HG03097 (cell line): ENCODE results near the gene FERMT1.
"Not testable (repeated sequence)": the region's sequence is repeated elsewhere in the genome, so short reads cannot be mapped to it uniquely, and the experiment has no call there.

Experiments used
- ATAC-seq: cut with Tn5 transposase; IDR thresholded peaks from one replicate; pipeline ENCODE4 v1.9.1; 2021; ENCODE audit not compliant: unreplicated experiment, low FRiP score

The FERMT1 gene

DNA sequence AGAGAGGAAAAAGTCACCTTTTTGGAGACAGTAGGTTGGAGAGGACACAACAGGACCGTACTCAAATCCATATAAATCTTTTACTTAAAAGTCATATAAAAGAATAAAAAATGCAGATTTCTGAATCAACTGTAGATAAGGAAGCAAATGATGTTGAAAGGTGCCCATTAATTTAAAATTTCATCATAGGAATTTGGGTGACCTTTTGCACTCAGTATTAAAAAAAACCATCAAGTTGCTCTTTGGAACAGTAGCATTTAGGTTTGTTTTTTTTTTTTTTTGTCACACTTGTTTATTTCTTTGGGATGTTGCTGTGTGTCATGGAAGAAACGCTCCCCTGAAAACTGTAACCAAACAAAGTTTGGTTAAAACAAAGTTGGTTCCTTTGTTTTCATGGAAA is 48.0 kb downstream of the FERMT1 start:
- no peak for ATAC-seq

DNA sequence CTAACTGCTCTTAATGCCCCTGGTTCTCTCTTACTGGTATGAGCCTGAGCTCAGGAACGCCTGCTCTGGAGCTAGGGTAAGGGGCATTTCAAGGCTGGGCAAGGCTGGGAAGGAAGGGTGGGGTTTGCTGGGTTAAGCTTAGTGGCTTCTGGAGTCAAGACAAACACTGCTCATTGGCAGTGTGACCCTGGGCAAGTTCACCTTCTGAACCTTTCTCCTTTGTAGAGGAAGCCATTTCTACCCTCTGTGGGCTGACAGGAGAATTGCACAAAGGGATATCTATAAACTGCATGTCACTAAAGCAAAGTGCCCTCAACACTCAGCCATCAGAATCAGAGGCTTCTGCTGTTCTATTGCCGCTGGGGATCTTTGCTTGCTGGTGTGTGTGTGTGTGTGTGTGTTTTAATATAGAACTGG is 48.7 kb downstream of the FERMT1 start:
- no peak for ATAC-seq

DNA sequence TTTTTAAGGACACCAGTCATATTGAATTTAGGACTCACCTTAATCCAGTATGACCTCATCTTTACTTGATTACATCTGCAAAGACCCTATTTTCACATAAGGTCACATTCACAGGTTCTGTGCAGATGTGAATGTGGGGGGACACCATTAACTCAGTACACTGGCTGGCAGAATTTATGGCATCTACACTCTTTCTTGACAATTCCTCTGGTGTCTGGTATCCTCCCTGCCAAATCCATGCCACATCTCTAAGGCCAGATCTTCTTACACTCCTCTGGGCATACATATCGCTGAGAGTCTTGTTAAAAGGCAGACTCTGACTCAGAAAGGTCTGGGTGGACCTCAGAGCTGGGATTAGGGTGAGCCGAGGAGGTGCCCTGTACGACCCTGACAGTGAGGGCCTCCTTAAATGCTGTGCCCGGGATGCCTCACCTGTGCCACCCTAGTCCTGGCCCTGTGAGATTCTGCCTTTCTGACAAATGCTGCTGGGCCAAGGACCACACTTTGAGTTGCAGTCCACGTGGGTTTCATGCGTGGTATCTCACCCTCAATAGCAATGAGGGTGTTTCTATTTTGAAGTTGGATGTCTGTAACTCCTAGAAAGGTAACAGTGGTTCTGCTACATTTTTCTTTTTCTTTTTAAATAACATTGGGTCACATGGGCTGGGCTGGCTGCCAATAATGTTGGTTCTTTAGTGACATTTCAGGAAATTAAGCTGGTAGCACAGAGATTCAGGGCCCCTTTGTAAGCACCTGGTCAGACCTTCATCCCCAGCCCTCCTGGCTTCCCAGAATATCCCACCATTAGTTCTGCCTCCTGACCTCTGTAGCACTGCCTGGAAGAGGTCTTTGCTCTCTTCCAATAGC is 51.8 kb downstream of the FERMT1 start:
- ATAC-seq = no peak

DNA sequence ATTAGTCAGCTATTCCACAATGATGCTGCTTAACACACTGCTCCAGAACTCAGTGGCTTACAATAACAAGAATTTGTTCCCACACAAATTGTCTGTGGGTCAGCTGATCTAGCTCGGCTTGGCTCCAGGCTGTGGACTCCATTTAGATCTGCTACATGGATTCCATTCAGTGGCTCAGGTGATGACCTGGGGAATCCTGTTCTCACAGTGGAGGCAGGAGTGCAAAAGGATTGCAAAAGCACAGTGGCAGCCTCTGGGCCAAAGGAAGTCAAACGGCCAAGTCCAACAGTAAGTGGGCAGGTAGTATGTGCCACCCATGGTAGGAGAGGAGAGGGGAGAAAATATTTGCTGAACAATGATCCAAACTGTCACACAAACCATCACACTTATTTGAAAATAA is 53.2 kb downstream of the FERMT1 start:
- ATAC-seq = no peak

DNA sequence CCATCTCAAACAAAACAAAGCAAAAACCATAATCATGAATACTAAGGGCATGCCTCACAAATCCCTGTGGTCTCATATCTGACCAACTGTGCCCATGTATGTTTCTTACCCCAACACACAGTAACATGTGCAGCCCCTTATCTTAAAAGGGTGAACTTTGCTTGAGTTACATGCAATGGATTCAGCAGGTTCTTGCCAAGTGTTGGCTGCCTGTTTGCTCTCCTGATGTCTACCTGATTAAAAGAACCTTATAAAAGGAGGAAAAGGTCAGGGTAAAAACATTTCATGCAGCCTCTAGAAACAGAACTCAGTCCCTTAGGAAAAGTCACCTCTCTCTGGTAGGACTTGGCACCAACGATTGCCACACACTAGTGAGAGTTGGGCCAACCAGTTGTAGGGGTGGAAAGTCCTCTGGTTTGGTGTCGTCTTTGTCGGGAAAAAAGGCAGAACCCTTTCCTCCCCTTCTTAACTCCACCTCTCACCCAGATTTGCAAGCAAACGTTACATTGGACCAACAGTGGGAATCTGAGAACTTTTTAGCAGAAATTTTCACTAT is 55.0 kb downstream of the FERMT1 start:
- ATAC-seq = no peak

DNA sequence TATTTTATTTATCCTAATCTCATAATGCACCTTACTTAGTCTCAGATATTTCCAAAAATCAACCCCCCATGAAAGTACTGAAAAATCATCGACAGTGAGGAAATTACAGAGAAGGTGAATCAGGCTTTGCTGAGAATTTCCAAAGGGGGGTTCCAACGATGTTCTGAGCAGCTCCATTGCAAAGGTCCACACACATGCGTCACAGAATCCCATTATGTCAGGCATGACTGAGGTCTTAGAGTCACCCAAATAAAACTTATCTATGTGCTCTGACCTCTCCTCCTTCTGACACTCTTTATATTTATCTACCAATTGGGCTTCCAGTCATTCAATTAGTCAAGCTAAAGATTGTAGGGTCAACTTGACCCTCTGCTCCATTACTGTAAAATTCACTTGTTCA is 56.2 kb downstream of the FERMT1 start:
- no peak for ATAC-seq

DNA sequence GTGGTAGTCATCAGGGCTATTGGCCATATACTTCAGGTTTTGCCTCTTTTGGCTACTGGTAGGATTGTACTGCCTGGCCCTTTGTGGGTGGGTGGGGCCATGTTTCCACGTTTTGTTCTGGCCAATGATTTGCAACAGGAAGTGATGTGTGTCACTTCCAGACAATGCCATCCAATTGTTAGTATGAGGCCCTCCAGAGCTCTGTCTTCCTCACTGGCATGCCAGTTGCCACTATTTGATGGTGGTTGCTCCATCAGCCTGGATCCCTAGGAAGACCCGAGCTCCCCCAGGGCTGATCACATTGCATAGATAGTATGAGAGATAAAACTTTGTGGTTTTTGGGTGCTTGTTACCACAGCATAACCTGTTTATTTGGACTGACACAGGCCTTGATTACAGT is 61.3 kb downstream of the FERMT1 start:
- ATAC-seq = no peak

DNA sequence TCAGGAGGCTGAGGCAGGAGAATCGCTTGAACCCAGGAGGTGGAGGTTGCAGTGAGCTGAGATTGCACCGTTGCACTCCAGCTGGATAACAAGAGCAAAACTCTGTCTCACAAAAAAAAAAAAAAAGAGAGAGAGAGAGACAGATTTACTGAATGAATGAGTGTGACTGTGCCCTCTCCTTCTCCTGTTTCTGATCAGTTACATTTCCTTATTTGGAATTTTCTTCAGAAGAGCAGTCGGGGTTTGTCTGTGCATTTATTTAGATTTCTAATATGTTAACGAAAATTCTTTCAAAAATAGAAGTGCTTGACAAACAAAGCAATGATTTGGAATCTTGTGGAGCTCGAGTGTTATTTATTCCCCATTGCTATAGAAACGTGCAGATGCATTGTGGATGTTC is 62.6 kb downstream of the FERMT1 start:
- ATAC-seq = no peak

DNA sequence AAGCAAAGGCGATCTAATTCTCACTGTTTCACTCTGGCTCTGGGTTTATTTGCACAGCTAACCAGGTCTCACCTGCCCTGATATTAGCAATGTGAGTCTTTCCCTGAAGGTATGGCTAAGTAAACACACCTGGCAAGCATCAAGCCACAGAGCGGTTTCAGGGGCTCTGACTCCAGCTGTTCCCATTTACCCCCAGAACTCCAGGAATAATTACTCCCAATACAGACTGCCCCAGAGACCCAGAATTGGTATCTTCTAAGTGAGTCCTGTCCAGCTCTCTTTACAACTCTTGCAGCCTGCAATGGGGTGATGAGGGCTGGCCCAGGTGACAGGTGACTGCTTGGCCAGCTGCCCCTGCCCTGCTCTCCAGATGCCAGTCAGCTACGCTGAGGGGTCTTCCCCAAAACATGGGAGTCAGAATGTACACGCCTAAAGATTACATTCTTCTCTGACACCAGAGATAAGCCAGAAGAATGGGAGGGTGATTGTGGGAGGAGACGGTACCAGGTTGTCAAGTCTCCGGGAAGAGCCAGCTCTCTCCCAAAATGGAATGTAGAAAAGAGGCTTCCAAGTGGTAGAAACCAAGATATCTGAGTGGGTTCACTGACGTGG is 64.0 kb downstream of the FERMT1 start:
- no peak for ATAC-seq

DNA sequence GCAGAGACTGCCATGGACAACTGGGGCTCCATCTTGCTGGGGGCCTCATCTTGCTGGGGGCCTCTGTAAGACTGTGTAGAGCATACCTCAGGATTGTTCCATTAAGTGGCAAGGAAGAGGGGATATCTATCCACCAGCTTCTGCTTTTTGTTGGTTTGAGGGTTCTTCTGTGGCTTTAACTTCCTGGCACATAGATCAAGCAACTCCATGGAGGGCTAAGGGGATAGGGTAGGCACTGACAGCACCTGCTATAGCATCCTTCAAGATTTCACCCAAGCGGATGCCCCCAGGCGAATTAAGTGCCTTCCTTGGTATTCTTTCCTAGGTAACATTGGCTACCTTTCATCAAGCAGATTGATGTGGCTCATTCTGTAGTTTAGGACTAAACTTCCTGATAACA is 65.1 kb downstream of the FERMT1 start:
- no peak for ATAC-seq

DNA sequence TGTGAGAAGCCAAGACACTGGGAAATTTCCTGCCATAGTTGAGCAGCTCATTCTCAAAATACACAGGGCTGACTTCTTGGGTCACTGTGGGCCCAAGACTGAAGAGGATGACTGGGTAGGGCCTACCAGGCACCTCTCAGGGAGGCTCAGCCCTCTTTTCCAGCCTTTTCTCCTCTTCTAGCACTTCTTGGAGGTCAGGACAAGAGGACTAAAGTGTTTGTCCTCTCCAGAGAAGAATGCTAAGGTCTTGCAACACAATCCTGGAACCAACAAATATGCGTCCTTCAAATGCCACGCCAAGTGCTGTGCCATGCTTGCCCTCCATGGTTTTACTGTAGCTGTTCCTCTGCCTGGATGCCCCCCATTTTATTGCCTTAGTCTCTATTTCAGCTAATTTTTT is 65.7 kb downstream of the FERMT1 start:
- no peak for ATAC-seq

DNA sequence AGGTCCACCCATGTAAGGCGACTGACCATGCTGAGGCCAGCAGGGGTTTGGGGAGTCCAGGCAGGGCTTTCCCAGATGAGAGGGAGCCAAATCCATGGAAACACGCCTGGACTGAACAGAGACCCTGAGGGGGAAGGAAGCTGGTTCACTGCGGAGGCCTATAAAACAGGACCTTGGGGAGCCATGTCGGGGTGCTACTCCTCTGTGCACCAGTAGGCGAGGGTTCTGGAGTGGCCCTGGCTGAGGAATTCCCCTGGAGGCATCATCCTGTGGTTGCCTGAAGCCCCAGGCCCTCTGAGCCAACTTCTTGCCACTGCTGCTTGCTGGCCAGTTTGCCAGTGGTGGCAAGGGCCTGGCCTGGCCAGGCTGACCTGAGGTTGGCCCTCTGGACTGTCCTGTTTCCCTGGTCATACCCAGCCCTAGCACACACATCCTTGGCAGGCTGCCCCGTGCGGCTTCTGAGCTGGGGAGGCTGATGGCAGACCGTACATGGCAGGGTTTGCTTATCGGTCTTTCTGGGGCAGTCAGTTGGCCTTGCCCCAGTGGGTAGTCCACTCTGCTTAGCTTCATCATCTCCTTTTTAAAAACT is 66.8 kb downstream of the FERMT1 start:
- no peak for ATAC-seq

DNA sequence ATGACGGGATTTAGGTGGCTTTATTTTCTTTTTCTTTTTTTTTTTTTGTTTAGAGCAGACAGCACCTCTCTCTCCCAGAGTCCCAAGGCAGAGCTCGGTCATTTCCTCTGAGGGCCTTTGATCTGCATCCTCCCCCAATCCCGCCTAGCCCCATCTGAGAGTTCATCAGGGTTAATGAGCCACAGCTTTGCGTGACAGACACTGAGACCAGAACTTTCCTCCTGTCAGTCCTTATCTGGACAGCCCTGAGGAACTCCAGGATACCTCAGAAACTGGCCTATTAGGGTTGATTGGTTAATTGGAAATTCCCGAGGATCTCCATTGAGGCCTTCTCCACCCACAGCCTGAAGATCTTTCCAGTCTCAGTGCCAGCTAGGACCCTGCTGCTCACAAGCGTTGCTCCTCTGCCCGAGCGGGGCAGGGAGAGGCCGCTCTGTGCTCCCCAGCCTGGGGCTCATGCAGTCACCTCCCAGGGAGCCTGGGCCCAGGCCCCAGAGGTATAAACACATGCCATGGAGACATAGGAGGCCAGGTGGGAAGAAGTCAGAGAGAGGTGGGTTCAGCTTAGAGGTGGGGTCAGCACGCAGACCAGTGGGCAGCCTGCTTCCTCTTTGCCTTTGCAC is 67.6 kb downstream of the FERMT1 start:
- no peak for ATAC-seq

DNA sequence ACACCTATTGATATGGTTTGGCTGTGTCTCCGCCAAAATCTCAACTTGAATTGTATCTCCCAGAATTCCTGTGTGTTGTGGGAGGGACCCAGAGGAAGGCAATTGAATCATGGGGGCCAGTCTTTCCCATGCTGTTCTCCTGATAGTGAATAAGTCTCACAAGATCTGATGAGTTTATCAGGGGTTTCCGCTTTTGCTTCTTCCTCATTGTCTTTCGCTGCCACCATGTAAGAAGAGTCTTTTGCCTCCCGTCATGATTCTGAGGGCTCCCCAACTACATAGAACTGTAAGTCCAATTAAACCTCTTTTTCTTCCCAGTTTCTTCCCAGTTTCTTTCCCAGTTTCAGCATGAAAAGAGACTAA is 68.2 kb downstream of the FERMT1 start:
- not testable (repeated sequence) for ATAC-seq

DNA sequence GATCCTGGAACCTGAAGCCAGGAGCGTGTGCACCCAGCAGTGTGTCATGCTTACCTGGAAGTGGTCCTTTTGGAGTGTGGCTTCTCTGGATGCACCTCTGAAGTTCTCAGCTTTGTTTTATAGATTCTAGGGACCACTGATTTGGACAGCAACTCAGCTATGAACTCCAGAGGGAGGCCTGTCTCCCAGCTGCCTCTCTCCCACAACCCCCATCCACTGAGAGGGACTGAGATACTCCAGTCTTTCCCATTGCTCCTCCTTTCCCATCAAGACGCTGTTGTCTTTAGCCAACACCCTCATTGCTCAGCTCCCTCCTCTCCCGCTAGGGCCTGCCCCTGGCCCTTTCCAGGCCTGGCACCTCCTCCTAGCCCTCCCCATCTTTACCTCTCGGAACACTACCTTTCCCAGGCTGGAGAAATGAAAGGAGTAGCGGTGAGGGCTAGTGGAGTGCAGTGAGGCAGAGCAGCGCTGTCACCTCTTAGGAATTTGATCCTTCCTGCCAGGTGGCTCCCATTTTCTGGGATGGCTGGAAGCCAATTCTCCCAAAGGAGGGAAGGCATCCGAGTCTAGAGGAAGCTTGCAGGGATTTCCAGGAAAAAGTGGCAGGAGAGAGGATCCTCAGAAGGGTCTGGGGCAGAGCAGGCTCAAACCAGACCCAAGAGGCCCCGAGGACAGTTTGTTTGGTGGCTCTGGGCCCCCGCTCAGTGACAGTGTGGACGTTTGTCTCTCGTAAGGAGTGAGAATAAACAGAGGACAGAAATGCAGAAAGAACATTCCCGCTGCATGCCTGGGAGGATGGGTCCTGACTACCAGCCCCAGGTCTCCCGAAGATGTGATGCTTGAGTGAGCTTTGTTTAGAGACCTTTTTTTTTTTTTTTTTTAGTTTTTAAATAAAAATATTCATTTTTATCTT is 68.8 kb downstream of the FERMT1 start, which contains the start of gene LRRN4:
LRRN4 (minus strand) TSS at position 285 of the 913 bp plus-strand sequence. CDS start 1,261 bp downstream, outside the sequence.
- no peak for ATAC-seq

DNA sequence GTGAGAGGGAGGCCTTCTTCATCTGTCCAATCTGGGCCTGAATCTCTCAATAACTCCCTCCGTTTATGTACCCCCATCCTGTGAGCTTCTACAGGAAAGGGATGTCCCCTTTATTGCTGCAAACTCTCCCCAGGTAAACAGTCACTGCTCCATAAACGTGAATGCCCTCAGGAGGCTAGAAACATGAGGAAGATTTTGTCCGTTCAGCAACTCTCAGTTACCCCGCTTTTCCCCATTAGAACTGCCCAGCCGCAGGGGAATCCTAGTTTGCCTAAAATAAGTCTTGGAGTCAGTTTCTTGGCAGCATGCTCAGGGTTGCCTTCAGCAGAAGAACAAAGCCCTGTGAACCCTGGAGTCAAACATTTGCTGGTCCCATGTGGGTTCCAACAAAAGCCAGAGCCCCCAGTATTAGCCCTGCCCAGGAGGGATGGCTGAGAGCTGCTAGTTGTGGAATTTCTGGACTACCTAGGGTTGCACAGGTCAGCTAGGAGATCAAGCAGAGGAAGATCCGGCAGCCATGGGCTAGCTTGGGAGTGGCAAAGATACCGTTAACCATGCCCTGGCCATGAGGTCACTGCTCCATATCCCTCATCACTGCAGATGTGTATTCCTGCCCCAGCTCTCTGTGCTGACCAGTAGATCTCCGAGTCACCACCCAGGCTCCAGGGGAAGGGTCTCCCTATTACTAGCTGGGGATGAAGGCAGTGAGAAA is 69.6 kb downstream of the FERMT1 start:
- no peak for ATAC-seq

DNA sequence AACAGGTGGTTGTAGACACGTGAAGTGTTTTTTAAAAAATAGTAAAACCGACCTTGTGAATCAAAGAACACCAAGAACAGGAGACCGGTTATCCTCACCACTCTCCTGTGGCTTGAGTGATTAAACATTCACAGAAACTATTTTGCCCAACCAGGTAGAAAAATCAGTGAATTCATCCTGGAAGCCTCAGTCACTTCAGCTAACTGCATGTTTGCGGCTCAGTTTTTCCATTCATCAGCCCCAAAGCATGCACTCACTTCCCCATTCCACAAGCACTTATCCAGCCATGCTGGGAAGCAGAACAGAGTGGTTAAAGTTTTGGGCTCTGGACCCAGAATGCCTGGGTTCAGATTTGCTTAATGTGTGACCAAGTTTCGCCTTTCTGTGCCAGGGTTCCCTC is 71.3 kb downstream of the FERMT1 start:
- ATAC-seq = no peak

DNA sequence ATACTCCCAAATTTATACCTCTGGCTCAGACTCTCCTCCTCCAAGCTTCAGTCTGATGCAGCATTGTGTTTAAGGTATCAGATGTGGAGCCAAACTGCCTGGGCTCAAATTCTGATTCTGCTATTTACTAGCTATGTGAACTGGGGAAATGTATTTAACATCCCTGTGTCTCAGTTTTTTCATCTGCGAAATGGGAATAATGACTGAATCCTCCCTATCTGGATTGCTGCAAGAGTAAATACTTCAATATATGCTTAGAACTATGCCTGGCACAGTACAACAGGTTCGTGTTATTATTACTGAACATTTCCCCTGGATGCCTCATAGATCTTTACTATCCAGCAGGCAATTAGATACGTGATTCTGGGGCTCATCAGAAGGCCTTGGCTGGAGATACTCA is 74.4 kb downstream of the FERMT1 start:
- no peak for ATAC-seq

DNA sequence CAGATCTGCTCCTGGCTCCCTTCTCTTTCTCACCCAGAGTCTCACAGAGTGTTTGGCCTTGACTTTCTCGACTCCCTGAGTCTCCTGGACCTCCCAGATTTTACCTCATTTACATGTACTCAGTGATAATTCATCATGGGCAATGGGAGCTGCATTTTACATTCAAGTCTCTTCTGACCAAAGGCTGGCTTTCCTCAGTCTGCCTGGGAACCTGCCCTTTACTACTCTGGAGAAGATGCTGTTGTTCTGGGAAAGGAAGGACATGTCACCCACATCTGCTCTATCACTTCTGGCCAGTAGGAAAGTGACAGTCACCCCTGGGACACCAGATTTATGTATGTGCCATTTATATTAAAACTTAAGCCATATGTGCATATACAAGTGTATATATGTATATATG is 76.4 kb downstream of the FERMT1 start:
- ATAC-seq = no peak
